ENCODE measurements around the gene ATP5F1C.

- no peak for TF ChIP-seq HDGF (IDR thresholded peaks at IDR 0.05; ENCODE audit: borderline replicate concordance)
- TF ChIP-seq ZNF384 (IDR thresholded peaks at IDR 0.05): no peak
- TF ChIP-seq BHLHE40 (IDR thresholded peaks at IDR 0.05; ENCODE audit: borderline replicate concordance): no peak
- no peak for TF ChIP-seq FOXA1 (IDR thresholded peaks at IDR 0.05)
- TF ChIP-seq ARNT (IDR thresholded peaks at IDR 0.05): no peak
- TF ChIP-seq FOXM1 (IDR thresholded peaks at IDR 0.05; ENCODE audit: borderline replicate concordance): no peak
- no peak for TF ChIP-seq TARDBP (IDR thresholded peaks at IDR 0.05)
- TF ChIP-seq SP1 (IDR thresholded peaks at IDR 0.05): no peak
- TF ChIP-seq FOXK2 (IDR thresholded peaks at IDR 0.05): no peak
These were observed 68.7 kb downstream of the ATP5F1C start for GRCh38 chr10:7856678-7857077.
